Activated CD4-positive, alpha-beta T cell treated with anti-CD3 and anti-CD28 coated beads, Interleukin-2, amount 10 ng/mL, durations not matched to agents 7 days and 5 days (primary cell): ENCODE results near the gene EFHC2. TPM values are rescaled to one million over a fixed set of nuclear protein-coding genes. Genes with fewer than 3 reads are reported as not detected.

Experiments used
- CTCF ChIA-PET: fragments of 350-600 bp; sonication (Branson Sonifier 250); formaldehyde crosslinking; loops from one replicate; lab custom pipeline; 2021; ENCODE audit warnings: antibody characterized with exemption; lab: Charles Lee
- POLR2A ChIA-PET: fragments of 350-600 bp; sonication (Branson Sonifier 250); formaldehyde crosslinking; loops from one replicate; lab custom pipeline; 2021; ENCODE audit warnings: antibody characterized with exemption; lab: Charles Lee
- DNase-seq: peaks from one replicate; pipeline ENCODE4 v3.0.0-alpha.2; 2020
- H3K27ac Mint-ChIP-seq: one replicate; pipeline ENCODE4 v1.8.0; 2021; ENCODE audit warnings: mild to moderate bottlenecking, moderate library complexity, mixed read lengths
- H3K27me3 Mint-ChIP-seq: one replicate; pipeline ENCODE4 v1.8.0; 2021; ENCODE audit warnings: mixed read lengths
- H3K36me3 Mint-ChIP-seq: one replicate; pipeline ENCODE4 v1.8.0; 2021; ENCODE audit warnings: low read depth, mixed read lengths
- H3K4me1 Mint-ChIP-seq: one replicate; pipeline ENCODE4 v1.8.0; 2021; ENCODE audit warnings: mixed read lengths
- H3K4me3 Mint-ChIP-seq: one replicate; pipeline ENCODE4 v1.8.0; 2021; ENCODE audit warnings: mild to moderate bottlenecking, moderate library complexity, mixed read lengths
- H3K9me3 Mint-ChIP-seq: one replicate; pipeline ENCODE4 v1.8.0; 2021; ENCODE audit warnings: mixed read lengths
- total RNA-seq, 2 experiments: library from RNA; stranded (reverse); gene quantifications; one replicate each; pipeline ENCODE4 v1.2.3, GENCODE V29; 2021

EFHC2 gene
- total RNA-seq, 2 experiments from 2014 or later: 2.2 to 2.3 TPM

DNA sequence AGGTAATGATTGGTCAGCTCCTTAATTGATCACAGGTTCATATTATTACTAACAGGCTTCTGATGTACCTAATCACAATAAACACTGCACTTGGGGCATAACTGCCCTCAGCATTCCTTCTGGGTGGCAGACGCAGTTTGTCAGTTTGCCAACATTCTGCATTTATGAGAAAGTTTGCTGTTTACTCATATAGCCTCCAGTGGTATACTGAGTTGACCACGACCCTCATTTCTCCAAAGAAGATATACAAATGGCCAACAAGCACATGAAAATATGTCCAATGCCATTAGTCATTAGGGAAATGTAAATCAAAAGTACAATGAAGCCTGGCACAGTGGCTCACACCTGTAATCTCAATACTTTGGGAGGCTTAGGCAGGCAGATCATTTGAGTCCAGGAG lies 26.3 kb downstream of the EFHC2 start:
- Mint-ChIP-seq H3K27me3 (no peaks in the 10 kb centered on the region), H3K27ac (no peak overlapping the region), H3K4me3 (no peak overlapping the region), H3K9me3 (no peaks in the 10 kb centered on the region), H3K4me1 (peaks cover 14% of the 10 kb centered on the region), H3K36me3 (peaks cover 2% of the 10 kb centered on the region)
- DNase-seq: no peak
- ChIA-PET CTCF (no interaction called here), POLR2A (no interaction called here)

DNA sequence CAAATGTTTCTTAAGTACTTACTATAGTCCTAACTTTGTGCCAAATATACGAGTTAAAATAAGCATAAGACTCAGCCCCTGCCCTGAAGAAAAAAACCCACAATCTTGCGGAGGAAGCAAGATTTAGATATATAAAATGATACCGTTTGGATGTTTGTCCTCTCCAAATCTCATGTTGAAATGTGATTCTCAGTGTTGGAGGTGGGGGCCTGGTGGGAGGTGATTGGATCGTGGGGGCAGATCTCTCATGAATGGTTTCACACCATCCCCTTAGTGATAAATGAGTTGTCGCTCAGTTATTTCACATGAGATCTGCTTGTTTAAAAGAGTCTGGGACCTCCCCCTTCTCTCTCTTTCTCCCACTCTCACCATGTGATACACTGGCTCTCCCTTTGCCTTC lies 28.7 kb downstream of the EFHC2 start:
- no peaks in the 10 kb centered on the region for H3K27me3 Mint-ChIP-seq
- no peak overlapping the region for H3K27ac Mint-ChIP-seq
- no peak for DNase-seq
- peaks cover 2% of the 10 kb centered on the region for H3K36me3 Mint-ChIP-seq
- POLR2A ChIA-PET: no interaction called here
- no peak overlapping the region for H3K4me3 Mint-ChIP-seq
- CTCF ChIA-PET: interaction anchor here (1.9 kb wide), 1 partner anchor 10 kb away, joined by 4 read pairs; no protein-coding TSS in a partner anchor
- no peaks in the 10 kb centered on the region for H3K9me3 Mint-ChIP-seq
- H3K4me1 Mint-ChIP-seq: peaks cover 14% of the 10 kb centered on the region

GRCh38 chrX:44314259-44314734 lies 29.2 kb downstream of the EFHC2 start:
- Mint-ChIP-seq H3K27me3 (no peaks in the 10 kb centered on the region), H3K36me3 (peaks cover 2% of the 10 kb centered on the region), H3K4me3 (no peak overlapping the region), H3K4me1 (peaks cover 14% of the 10 kb centered on the region), H3K9me3 (no peaks in the 10 kb centered on the region), H3K27ac (no peak overlapping the region)
- no peak for DNase-seq
- CTCF ChIA-PET: no interaction called here
- POLR2A ChIA-PET: no interaction called here

DNA sequence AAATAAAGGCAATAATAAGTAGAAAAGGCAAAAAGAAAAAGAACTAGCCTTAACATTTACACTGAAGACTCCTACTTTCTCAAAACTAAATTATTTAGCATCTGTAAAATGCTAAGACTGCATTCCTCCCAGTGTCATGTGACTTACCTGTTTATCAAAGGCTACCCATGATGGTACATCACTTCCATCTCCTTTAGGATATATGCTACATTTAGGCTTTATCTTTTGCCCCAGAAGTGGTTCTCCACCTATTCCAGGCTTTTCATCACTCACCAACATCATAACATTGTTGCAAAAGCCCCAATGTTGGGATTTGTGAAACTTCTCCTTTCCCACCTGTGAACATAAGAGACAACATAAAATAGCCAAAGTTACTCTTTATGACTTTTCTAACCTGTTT lies 31.1 kb downstream of the EFHC2 start:
- Mint-ChIP-seq H3K4me3 (no peak overlapping the region), H3K36me3 (peaks cover 2% of the 10 kb centered on the region)
- POLR2A ChIA-PET: no interaction called here

DNA sequence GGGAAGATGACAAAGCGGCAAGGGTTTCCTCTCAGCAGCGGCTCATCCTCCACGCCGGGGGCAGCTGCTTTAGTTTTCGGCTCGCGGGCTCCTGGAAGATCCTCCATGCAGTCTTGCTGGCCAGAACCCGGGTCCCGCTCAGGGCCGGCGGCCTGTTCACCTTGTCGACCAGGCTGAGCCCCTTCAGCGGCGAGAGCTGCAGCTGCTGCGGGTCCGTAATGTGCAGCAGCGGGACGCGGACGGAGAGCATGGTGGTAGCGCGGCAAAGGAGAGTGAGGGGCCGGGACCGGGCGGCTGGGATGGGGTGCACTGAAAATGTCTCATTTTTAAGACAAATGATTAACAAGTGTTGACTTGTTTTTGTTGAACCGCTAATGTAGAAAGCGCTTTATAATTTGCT lies 33.2 kb downstream of the EFHC2 start:
- Mint-ChIP-seq H3K4me3 (no peak overlapping the region), H3K9me3 (no peaks in the 10 kb centered on the region), H3K27ac (peak overlapping the region; percentile 9), H3K4me1 (peaks cover 14% of the 10 kb centered on the region), H3K27me3 (no peaks in the 10 kb centered on the region), H3K36me3 (no peaks in the 10 kb centered on the region)
- no peak for DNase-seq
- ChIA-PET POLR2A (no interaction called here), CTCF (no interaction called here)

More for the DNA sequence above, 31.1 kb downstream of the EFHC2 start:
- Mint-ChIP-seq H3K4me1 (peaks cover 14% of the 10 kb centered on the region), H3K27ac (no peak overlapping the region), H3K27me3 (no peaks in the 10 kb centered on the region), H3K9me3 (no peaks in the 10 kb centered on the region)
- CTCF ChIA-PET: interaction anchor here (0.6 kb wide), 1 partner anchor 229 kb away, joined by 3 read pairs; no protein-coding TSS in a partner anchor
- DNase-seq: no peak

DNA sequence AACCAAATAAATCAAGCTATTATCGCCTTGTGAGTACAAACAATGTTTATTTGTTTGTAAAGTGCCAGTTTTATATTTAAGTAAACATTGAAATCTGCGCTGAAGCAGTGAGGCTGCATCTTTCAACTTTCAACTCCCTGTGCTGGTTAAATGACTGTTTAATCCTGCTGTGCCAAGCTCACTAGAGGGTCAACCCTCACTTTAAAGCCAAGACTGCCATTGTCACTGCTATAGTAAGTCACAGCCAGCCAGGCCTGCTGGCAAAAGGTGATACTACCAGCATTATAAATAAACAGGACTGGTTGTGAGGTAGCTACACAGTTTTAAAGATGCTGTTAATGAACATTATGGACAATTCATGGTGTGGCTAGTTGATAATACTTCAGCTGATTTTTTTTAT lies 34.6 kb downstream of the EFHC2 start:
- no peaks in the 10 kb centered on the region for H3K36me3 Mint-ChIP-seq
- DNase-seq: no peak
- POLR2A ChIA-PET: interaction anchor here (0.6 kb wide), 1 partner anchor 347 kb away, joined by 3 read pairs; no protein-coding TSS in a partner anchor

DNA sequence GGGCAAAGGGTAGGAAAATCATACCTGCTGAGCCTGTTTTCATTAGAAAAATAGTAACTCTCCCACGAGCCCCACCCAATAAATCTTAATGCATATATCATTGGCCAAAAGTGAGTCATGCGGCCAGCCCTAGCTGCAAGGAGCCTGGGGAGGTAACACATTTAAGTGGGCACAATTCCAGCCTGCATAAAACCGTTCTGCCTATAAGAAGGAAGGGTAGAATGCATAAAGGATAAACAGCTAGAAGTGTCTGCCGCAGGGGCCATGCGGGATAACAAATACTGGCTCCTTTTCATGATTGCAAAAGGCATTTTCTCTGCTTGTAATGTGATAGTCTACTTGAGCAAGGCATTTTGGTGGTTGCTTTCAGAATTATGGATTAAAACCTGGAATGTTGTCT lies 37.1 kb downstream of the EFHC2 start:
- no peaks in the 10 kb centered on the region for H3K4me1 Mint-ChIP-seq
- no peaks in the 10 kb centered on the region for H3K27me3 Mint-ChIP-seq
- H3K4me3 Mint-ChIP-seq: no peak overlapping the region
- no peak for DNase-seq
- POLR2A ChIA-PET: no interaction called here
- H3K36me3 Mint-ChIP-seq: no peaks in the 10 kb centered on the region
- no peak overlapping the region for H3K27ac Mint-ChIP-seq
- CTCF ChIA-PET: no interaction called here
- H3K9me3 Mint-ChIP-seq: no peaks in the 10 kb centered on the region

More for the DNA sequence above, 34.6 kb downstream of the EFHC2 start:
- CTCF ChIA-PET: no interaction called here
- H3K9me3 Mint-ChIP-seq: no peaks in the 10 kb centered on the region
- H3K4me1 Mint-ChIP-seq: peaks cover 1% of the 10 kb centered on the region
- H3K4me3 Mint-ChIP-seq: no peak overlapping the region
- no peaks in the 10 kb centered on the region for H3K27me3 Mint-ChIP-seq
- H3K27ac Mint-ChIP-seq: no peak overlapping the region

GRCh38 chrX:44305921-44306320 lies 37.6 kb downstream of the EFHC2 start:
- Mint-ChIP-seq H3K36me3 (no peaks in the 10 kb centered on the region), H3K9me3 (no peaks in the 10 kb centered on the region), H3K4me1 (no peaks in the 10 kb centered on the region), H3K27me3 (no peaks in the 10 kb centered on the region), H3K4me3 (no peak overlapping the region), H3K27ac (no peak overlapping the region)
- DNase-seq: no peak
- POLR2A ChIA-PET: no interaction called here
- CTCF ChIA-PET: no interaction called here

- ChIA-PET CTCF (no interaction called here), POLR2A (no interaction called here)
- no peak overlapping the region for H3K4me3 Mint-ChIP-seq
- DNase-seq: no peak
- no peaks in the 10 kb centered on the region for H3K4me1 Mint-ChIP-seq
- no peaks in the 10 kb centered on the region for H3K27me3 Mint-ChIP-seq
- no peaks in the 10 kb centered on the region for H3K36me3 Mint-ChIP-seq
- H3K9me3 Mint-ChIP-seq: no peaks in the 10 kb centered on the region
- no peak overlapping the region for H3K27ac Mint-ChIP-seq
Observed at GRCh38 chrX:44303119-44303518, 40.4 kb downstream of the EFHC2 start.

DNA sequence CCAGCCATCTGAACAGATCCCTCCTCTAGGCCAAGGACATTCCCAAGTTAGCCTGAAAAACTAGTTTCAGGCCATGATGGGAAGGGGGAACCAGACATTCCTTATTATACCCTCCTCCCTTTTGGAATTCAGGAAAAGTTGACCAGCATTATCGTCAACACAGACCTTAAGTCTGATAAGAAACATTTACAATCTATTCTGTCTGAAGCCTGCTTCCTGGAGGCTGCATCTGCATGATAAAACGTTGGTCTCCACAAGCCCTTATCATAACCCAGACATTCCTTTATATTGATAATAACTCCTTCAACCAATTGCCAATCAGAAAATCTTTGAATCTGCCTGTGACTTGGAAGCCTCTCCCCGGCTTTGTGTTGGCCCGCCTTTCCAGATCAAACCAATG lies 44.3 kb downstream of the EFHC2 start:
- H3K4me1 Mint-ChIP-seq: no peaks in the 10 kb centered on the region
- POLR2A ChIA-PET: no interaction called here
- no peak overlapping the region for H3K27ac Mint-ChIP-seq
- CTCF ChIA-PET: no interaction called here
- H3K4me3 Mint-ChIP-seq: no peak overlapping the region
- no peaks in the 10 kb centered on the region for H3K27me3 Mint-ChIP-seq
- H3K36me3 Mint-ChIP-seq: no peaks in the 10 kb centered on the region
- no peak for DNase-seq
- peaks cover 2% of the 10 kb centered on the region for H3K9me3 Mint-ChIP-seq

GRCh38 chrX:44291468-44292092 lies 51.9 kb downstream of the EFHC2 start:
- CTCF ChIA-PET: no interaction called here
- Mint-ChIP-seq H3K9me3 (peaks cover 5% of the 10 kb centered on the region), H3K27me3 (no peaks in the 10 kb centered on the region), H3K36me3 (no peaks in the 10 kb centered on the region), H3K4me3 (no peak overlapping the region), H3K27ac (no peak overlapping the region), H3K4me1 (no peaks in the 10 kb centered on the region)
- POLR2A ChIA-PET: no interaction called here
- DNase-seq: no peak

GRCh38 chrX:44290718-44291117 lies 52.8 kb downstream of the EFHC2 start:
- no peaks in the 10 kb centered on the region for H3K27me3 Mint-ChIP-seq
- no peak for DNase-seq
- no peaks in the 10 kb centered on the region for H3K36me3 Mint-ChIP-seq
- ChIA-PET POLR2A (no interaction called here), CTCF (no interaction called here)
- H3K4me3 Mint-ChIP-seq: no peak overlapping the region
- H3K4me1 Mint-ChIP-seq: no peaks in the 10 kb centered on the region
- H3K27ac Mint-ChIP-seq: no peak overlapping the region
- H3K9me3 Mint-ChIP-seq: peaks cover 2% of the 10 kb centered on the region

- Mint-ChIP-seq H3K27me3 (no peaks in the 10 kb centered on the region), H3K4me3 (no peak overlapping the region), H3K4me1 (no peaks in the 10 kb centered on the region), H3K36me3 (no peaks in the 10 kb centered on the region), H3K9me3 (no peaks in the 10 kb centered on the region), H3K27ac (no peak overlapping the region)
- ChIA-PET POLR2A (no interaction called here), CTCF (no interaction called here)
- no peak for DNase-seq
Observed at GRCh38 chrX:44282753-44283152, 60.7 kb downstream of the EFHC2 start.

DNA sequence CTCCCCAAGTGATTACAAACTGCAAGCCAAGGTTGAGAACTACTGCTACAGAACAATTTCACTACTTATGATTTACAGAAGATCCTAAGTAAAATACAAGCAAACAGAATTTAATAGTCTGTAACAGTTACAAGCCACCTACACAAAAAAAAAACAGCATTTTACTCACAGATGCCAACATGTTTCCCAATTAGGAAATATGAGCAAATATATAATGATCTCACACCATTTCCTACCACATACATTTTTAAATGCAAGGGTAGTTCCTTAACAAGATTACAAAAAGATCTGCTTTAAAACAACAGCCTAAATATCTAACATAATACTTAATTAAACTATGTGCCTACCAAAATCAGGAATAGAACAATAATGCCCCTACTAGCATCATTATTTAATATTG lies 63.4 kb downstream of the EFHC2 start:
- ChIA-PET POLR2A (no interaction called here), CTCF (interaction anchor here (0.7 to 1.6 kb wide), 2 partner anchors 12 to 38 kb away, joined by 3 to 4 read pairs; no protein-coding TSS in a partner anchor)
- no peak overlapping the region for H3K4me3 Mint-ChIP-seq
- no peak for DNase-seq
- H3K36me3 Mint-ChIP-seq: no peaks in the 10 kb centered on the region
- H3K27me3 Mint-ChIP-seq: no peaks in the 10 kb centered on the region
- no peaks in the 10 kb centered on the region for H3K9me3 Mint-ChIP-seq
- peaks cover 2% of the 10 kb centered on the region for H3K4me1 Mint-ChIP-seq
- H3K27ac Mint-ChIP-seq: no peak overlapping the region
